WTC11 (cell line): Measurements from ENCODE around the gene KCNE1. TPM values are rescaled to one million over a fixed set of nuclear protein-coding genes. Genes with fewer than 3 reads are reported as not detected.

Experiments
- ATAC-seq: fragments of 200-7000 bp; cut with Tn5 transposase; 2 replicates; pipeline ENCODE4 v1.10.0; 2021; ENCODE audit warnings: mild to moderate bottlenecking, moderate library complexity
- CTCF ChIA-PET: fragments of 300-600 bp; sonication (Branson Sonifier 250); formaldehyde crosslinking; loops from one replicate; lab custom pipeline; 2021; ENCODE audit warnings: antibody characterized with exemption; lab: Charles Lee
- POLR2A ChIA-PET: fragments of 350-600 bp; sonication (Branson Sonifier 250); formaldehyde crosslinking; loops from one replicate; lab custom pipeline; 2021; ENCODE audit warnings: antibody characterized with exemption; lab: Charles Lee
- DNase-seq: peaks from one replicate; pipeline ENCODE4 v3.0.0; 2021; ENCODE audit warnings: low spot score
- H3K27ac Mint-ChIP-seq: 2 replicates; pipeline ENCODE4 v1.8.0; 2021; ENCODE audit warnings: mixed read lengths
- H3K27me3 Mint-ChIP-seq: 2 replicates; pipeline ENCODE4 v1.8.0; 2021; ENCODE audit warnings: low read depth, mild to moderate bottlenecking, moderate library complexity, mixed read lengths
- H3K36me3 Mint-ChIP-seq: 2 replicates; pipeline ENCODE4 v1.8.0; 2021; ENCODE audit warnings: mixed read lengths
- H3K4me1 Mint-ChIP-seq: 2 replicates; pipeline ENCODE4 v1.8.0; 2022; ENCODE audit warnings: mixed read lengths
- H3K4me3 Mint-ChIP-seq: 2 replicates; pipeline ENCODE4 v1.8.0; 2021; ENCODE audit warnings: mild to moderate bottlenecking, moderate library complexity, mixed read lengths
- H3K9me3 Mint-ChIP-seq: 2 replicates; pipeline ENCODE4 v1.8.0; 2021; ENCODE audit warnings: mixed read lengths
- ATF1 ChIP-seq: sonication (generic); formaldehyde crosslinking; IDR thresholded peaks from 2 replicates; pipeline ENCODE4 v1.8.1; 2023; ENCODE audit warnings: mild to moderate bottlenecking, moderate library complexity, missing genetic modification reagents
- EMX1 ChIP-seq: fragments of 250-450 bp; sonication (Bioruptor Pico); IDR thresholded peaks from 2 replicates; pipeline ENCODE4 v1.8.0; 2021; ENCODE audit warnings: mild to moderate bottlenecking
- ETV6 ChIP-seq: sonication (generic); formaldehyde crosslinking; IDR thresholded peaks from 2 replicates; pipeline ENCODE4 v1.8.1; 2022; ENCODE audit warnings: mild to moderate bottlenecking, missing genetic modification reagents
- FOXK1 ChIP-seq: sonication (generic); formaldehyde crosslinking; IDR thresholded peaks from 2 replicates; pipeline ENCODE4 v1.8.0; 2022; ENCODE audit warnings: mild to moderate bottlenecking, moderate library complexity, missing genetic modification reagents
- FOXP1 ChIP-seq: sonication (generic); formaldehyde crosslinking; IDR thresholded peaks from 2 replicates; pipeline ENCODE4 v1.8.0; 2022; ENCODE audit warnings: missing genetic modification reagents, mild to moderate bottlenecking, moderate library complexity, borderline replicate concordance
- IRF2 ChIP-seq: sonication (generic); formaldehyde crosslinking; IDR thresholded peaks from 2 replicates; pipeline ENCODE4 v1.8.0; 2022; ENCODE audit warnings: low read depth, missing genetic modification reagents, borderline replicate concordance
- JAZF1 ChIP-seq: fragments of 250-450 bp; sonication (Bioruptor Pico); IDR thresholded peaks from 2 replicates; pipeline ENCODE4 v1.9.0; 2021; ENCODE audit warnings: moderate library complexity, mild to moderate bottlenecking, inconsistent platforms
- NFE2L1 ChIP-seq: sonication (generic); formaldehyde crosslinking; IDR thresholded peaks from 2 replicates; pipeline ENCODE4 v1.8.1; 2023; ENCODE audit warnings: missing genetic modification reagents
- RORB ChIP-seq: fragments of 250-450 bp; sonication (Bioruptor Pico); IDR thresholded peaks from 2 replicates; pipeline ENCODE4 v1.9.0; 2021; ENCODE audit warnings: mild to moderate bottlenecking
- SMAD3 ChIP-seq: sonication (generic); formaldehyde crosslinking; IDR thresholded peaks from 2 replicates; pipeline ENCODE4 v1.8.0; 2022; ENCODE audit warnings: missing genetic modification reagents, mild to moderate bottlenecking, borderline replicate concordance
- ZBTB21 ChIP-seq: sonication (generic); formaldehyde crosslinking; IDR thresholded peaks from 2 replicates; pipeline ENCODE4 v1.8.1; 2023; ENCODE audit warnings: mild to moderate bottlenecking, missing genetic modification reagents, borderline replicate concordance
- ZNF121 ChIP-seq: sonication (generic); formaldehyde crosslinking; IDR thresholded peaks from 2 replicates; pipeline ENCODE4 v1.8.0; 2023; ENCODE audit warnings: missing genetic modification reagents
- ZNF263 ChIP-seq: sonication (generic); formaldehyde crosslinking; IDR thresholded peaks from 2 replicates; pipeline ENCODE4 v1.8.1; 2022; ENCODE audit warnings: low read depth, mild to moderate bottlenecking, moderate library complexity, missing genetic modification reagents
- ZNF671 ChIP-seq: fragments of 250-450 bp; sonication (Bioruptor Pico); IDR thresholded peaks from 2 replicates; pipeline ENCODE4 v1.8.0; 2021; ENCODE audit warnings: mild to moderate bottlenecking
- total RNA-seq: library from RNA; stranded (reverse); gene quantifications from 3 replicates; pipeline ENCODE4 v1.2.3, GENCODE V29; 2021
- TF ChIP-seq, protein P1 (sequence below): fragments of 250-450 bp; sonication (Bioruptor Pico); IDR thresholded peaks from 2 replicates; pipeline ENCODE4 v1.9.0; 2021; ENCODE audit warnings: moderate library complexity, mild to moderate bottlenecking, inconsistent platforms, borderline replicate concordance
- TF ChIP-seq, protein P2 (sequence below): sonication (generic); formaldehyde crosslinking; IDR thresholded peaks from 2 replicates; pipeline ENCODE4 v1.8.1; 2023; ENCODE audit warnings: mild to moderate bottlenecking, missing genetic modification reagents, moderate library complexity
- TF ChIP-seq, protein P3 (sequence below): sonication (generic); formaldehyde crosslinking; IDR thresholded peaks from 2 replicates; pipeline ENCODE4 v1.8.0; 2022; ENCODE audit warnings: missing genetic modification reagents
- TF ChIP-seq, protein P4 (sequence below): fragments of 250-450 bp; sonication (Bioruptor Pico); conservative IDR thresholded peaks from 2 replicates; pipeline ENCODE4 v1.9.0; 2021; ENCODE audit warnings: mild to moderate bottlenecking
- TF ChIP-seq, protein P5 (sequence below): fragments of 250-450 bp; sonication (Bioruptor Pico); IDR thresholded peaks from 2 replicates; pipeline ENCODE4 v2.1.2; 2022; ENCODE audit warnings: mild to moderate bottlenecking, moderate library complexity
- TF ChIP-seq, protein P6 (sequence below): sonication (generic); formaldehyde crosslinking; IDR thresholded peaks from 2 replicates; pipeline ENCODE4 v1.8.1; 2022; ENCODE audit warnings: mild to moderate bottlenecking, missing genetic modification reagents, moderate library complexity, borderline replicate concordance
- TF ChIP-seq, protein P7 (sequence below): fragments of 250-450 bp; sonication (Bioruptor Pico); IDR thresholded peaks from 2 replicates; pipeline ENCODE4 v1.8.0; 2021; ENCODE audit warnings: mild to moderate bottlenecking
- TF ChIP-seq, protein P8 (sequence below): sonication (generic); formaldehyde crosslinking; IDR thresholded peaks from 2 replicates; pipeline ENCODE4 v1.8.0; 2023; ENCODE audit warnings: missing genetic modification reagents, mild to moderate bottlenecking, borderline replicate concordance

KCNE1 gene
- total RNA-seq, 1 experiment from 2014 or later, result 0.37 TPM

DNA sequence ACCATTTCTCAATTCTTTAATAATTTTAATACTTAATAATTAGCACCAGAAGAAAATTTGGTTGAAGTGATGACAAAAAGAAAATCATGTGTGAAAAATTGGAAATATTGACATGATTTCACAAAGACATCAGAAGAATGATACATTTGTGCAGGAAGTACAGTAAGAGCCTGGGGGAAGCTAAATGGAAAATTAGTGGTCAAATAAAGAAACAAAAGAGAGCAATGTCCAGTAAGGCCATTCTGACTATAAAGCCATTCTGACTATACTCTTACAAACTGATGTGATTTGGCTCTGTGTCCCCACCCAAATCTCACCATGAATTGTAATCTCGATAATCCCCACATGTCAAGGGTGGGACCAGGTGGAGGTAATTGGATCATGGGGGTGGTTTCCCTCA is 48.6 kb upstream of the KCNE1 start (continued):
- TF ChIP-seq EMX1 (CRISPR knock-in tag), result no peak
- TF ChIP-seq, protein P1, sequence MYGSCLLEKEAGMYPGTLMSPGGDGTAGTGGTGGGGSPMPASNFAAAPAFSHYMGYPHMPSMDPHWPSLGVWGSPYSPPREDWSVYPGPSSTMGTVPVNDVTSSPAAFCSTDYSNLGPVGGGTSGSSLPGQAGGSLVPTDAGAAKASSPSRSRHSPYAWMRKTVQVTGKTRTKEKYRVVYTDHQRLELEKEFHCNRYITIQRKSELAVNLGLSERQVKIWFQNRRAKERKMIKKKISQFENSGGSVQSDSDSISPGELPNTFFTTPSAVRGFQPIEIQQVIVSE (CRISPR knock-in tag), result no peak
- TF ChIP-seq RORB (CRISPR knock-in tag), result no peak
- no peak for TF ChIP-seq ATF1 (CRISPR knock-in tag)
- TF ChIP-seq, protein P2, sequence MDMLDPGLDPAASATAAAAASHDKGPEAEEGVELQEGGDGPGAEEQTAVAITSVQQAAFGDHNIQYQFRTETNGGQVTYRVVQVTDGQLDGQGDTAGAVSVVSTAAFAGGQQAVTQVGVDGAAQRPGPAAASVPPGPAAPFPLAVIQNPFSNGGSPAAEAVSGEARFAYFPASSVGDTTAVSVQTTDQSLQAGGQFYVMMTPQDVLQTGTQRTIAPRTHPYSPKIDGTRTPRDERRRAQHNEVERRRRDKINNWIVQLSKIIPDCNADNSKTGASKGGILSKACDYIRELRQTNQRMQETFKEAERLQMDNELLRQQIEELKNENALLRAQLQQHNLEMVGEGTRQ, result no peak
- no peak for TF ChIP-seq FOXP1 (CRISPR knock-in tag)
- TF ChIP-seq IRF2 (CRISPR knock-in tag), result no peak
- TF ChIP-seq, protein P3, sequence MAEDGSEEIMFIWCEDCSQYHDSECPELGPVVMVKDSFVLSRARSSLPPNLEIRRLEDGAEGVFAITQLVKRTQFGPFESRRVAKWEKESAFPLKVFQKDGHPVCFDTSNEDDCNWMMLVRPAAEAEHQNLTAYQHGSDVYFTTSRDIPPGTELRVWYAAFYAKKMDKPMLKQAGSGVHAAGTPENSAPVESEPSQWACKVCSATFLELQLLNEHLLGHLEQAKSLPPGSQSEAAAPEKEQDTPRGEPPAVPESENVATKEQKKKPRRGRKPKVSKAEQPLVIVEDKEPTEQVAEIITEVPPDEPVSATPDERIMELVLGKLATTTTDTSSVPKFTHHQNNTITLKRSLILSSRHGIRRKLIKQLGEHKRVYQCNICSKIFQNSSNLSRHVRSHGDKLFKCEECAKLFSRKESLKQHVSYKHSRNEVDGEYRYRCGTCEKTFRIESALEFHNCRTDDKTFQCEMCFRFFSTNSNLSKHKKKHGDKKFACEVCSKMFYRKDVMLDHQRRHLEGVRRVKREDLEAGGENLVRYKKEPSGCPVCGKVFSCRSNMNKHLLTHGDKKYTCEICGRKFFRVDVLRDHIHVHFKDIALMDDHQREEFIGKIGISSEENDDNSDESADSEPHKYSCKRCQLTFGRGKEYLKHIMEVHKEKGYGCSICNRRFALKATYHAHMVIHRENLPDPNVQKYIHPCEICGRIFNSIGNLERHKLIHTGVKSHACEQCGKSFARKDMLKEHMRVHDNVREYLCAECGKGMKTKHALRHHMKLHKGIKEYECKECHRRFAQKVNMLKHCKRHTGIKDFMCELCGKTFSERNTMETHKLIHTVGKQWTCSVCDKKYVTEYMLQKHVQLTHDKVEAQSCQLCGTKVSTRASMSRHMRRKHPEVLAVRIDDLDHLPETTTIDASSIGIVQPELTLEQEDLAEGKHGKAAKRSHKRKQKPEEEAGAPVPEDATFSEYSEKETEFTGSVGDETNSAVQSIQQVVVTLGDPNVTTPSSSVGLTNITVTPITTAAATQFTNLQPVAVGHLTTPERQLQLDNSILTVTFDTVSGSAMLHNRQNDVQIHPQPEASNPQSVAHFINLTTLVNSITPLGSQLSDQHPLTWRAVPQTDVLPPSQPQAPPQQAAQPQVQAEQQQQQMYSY, result no peak
- TF ChIP-seq, protein P4, sequence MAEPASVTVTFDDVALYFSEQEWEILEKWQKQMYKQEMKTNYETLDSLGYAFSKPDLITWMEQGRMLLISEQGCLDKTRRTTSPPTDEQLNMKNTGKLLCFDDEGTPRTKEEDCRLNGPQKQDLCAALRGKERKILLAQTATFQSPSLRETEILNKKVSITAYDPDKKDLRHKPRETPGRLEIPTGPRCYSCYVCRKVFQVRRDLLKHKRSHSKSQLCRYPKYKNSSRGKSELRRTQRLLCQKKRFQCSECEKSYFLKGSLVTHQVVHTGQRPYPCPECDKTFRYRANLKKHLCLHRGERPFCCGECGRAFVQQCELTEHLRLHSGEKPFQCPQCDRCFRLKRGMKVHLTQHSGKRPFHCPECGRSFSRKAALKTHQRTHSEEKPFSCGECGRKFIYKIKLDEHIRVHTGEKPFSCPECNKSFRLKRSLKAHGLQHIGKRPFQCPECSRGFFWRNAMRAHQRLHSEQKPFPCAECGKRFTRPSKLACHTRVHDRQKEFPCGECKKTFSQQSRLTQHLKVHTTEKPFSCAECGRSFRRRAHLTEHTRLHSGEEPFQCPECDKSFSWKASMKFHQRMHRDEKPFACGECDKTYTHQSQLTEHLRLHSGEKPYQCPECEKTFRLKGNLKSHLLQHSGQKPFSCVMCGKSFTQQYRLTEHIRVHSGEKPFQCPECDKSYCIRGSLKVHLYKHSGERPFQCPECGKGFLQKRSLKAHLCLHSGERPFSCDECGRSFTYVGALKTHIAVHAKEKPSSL (CRISPR knock-in tag), result no peak
- TF ChIP-seq ZBTB21 (CRISPR knock-in tag), result no peak
- no peak for TF ChIP-seq JAZF1 (CRISPR knock-in tag)
- no peak for TF ChIP-seq ZNF263 (CRISPR knock-in tag)
- no peak for TF ChIP-seq FOXK1 (CRISPR knock-in tag)
- TF ChIP-seq, protein P5, sequence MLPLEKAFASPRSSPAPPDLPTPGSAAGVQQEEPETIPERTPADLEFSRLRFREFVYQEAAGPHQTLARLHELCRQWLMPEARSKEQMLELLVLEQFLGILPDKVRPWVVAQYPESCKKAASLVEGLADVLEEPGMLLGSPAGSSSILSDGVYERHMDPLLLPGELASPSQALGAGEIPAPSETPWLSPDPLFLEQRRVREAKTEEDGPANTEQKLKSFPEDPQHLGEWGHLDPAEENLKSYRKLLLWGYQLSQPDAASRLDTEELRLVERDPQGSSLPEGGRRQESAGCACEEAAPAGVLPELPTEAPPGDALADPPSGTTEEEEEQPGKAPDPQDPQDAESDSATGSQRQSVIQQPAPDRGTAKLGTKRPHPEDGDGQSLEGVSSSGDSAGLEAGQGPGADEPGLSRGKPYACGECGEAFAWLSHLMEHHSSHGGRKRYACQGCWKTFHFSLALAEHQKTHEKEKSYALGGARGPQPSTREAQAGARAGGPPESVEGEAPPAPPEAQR (CRISPR knock-in tag), result no peak
- TF ChIP-seq ZNF121, result no peak
- TF ChIP-seq, all 79 proteins: peak for 0

DNA sequence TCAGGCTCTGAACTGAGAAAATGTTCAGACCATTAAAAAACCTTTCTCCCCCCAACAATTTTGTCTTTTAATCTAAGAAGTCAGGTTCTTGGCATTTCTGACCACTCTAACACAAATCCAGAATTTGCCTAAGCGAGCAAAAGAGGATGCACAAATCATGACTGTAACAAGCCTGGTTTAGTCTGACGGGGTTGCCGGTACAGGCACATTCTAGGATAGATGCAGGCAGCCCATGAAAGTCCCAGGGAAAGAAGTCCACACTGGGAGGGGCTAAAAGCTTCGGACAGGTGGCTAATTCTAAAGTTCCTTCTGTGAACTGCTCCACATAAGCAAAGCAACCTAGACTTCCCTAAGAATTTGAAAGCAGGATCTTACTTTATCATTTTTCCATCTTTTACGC is 48.0 kb upstream of the KCNE1 start:
- Mint-ChIP-seq H3K4me1 (no peaks in the 10 kb centered on the region), H3K9me3 (peaks cover 3% of the 10 kb centered on the region), H3K36me3 (peaks cover 3% of the 10 kb centered on the region), H3K27me3 (no peaks in the 10 kb centered on the region), H3K27ac (no peak overlapping the region), H3K4me3 (no peak overlapping the region)
- DNase-seq (no peak), ATAC-seq (no peak)
- CTCF ChIA-PET, result interaction anchor here (0.7 to 2.4 kb wide), 5 partner anchors 16 to 134 kb away, joined by 3 to 8 read pairs (median 7); no protein-coding TSS in a partner anchor
- POLR2A ChIA-PET, result no interaction called here
- TF ChIP-seq NFE2L1 (CRISPR knock-in tag) (no peak), ZNF671 (no peak), ATF1 (CRISPR knock-in tag) (no peak), SMAD3 (CRISPR knock-in tag) (no peak), ETV6 (CRISPR knock-in tag) (no peak)
- TF ChIP-seq, protein P6, sequence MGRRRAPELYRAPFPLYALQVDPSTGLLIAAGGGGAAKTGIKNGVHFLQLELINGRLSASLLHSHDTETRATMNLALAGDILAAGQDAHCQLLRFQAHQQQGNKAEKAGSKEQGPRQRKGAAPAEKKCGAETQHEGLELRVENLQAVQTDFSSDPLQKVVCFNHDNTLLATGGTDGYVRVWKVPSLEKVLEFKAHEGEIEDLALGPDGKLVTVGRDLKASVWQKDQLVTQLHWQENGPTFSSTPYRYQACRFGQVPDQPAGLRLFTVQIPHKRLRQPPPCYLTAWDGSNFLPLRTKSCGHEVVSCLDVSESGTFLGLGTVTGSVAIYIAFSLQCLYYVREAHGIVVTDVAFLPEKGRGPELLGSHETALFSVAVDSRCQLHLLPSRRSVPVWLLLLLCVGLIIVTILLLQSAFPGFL (CRISPR knock-in tag), result no peak
- TF ChIP-seq, protein P7, sequence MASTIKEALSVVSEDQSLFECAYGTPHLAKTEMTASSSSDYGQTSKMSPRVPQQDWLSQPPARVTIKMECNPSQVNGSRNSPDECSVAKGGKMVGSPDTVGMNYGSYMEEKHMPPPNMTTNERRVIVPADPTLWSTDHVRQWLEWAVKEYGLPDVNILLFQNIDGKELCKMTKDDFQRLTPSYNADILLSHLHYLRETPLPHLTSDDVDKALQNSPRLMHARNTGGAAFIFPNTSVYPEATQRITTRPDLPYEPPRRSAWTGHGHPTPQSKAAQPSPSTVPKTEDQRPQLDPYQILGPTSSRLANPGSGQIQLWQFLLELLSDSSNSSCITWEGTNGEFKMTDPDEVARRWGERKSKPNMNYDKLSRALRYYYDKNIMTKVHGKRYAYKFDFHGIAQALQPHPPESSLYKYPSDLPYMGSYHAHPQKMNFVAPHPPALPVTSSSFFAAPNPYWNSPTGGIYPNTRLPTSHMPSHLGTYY (CRISPR knock-in tag), result no peak
- TF ChIP-seq, protein P8, sequence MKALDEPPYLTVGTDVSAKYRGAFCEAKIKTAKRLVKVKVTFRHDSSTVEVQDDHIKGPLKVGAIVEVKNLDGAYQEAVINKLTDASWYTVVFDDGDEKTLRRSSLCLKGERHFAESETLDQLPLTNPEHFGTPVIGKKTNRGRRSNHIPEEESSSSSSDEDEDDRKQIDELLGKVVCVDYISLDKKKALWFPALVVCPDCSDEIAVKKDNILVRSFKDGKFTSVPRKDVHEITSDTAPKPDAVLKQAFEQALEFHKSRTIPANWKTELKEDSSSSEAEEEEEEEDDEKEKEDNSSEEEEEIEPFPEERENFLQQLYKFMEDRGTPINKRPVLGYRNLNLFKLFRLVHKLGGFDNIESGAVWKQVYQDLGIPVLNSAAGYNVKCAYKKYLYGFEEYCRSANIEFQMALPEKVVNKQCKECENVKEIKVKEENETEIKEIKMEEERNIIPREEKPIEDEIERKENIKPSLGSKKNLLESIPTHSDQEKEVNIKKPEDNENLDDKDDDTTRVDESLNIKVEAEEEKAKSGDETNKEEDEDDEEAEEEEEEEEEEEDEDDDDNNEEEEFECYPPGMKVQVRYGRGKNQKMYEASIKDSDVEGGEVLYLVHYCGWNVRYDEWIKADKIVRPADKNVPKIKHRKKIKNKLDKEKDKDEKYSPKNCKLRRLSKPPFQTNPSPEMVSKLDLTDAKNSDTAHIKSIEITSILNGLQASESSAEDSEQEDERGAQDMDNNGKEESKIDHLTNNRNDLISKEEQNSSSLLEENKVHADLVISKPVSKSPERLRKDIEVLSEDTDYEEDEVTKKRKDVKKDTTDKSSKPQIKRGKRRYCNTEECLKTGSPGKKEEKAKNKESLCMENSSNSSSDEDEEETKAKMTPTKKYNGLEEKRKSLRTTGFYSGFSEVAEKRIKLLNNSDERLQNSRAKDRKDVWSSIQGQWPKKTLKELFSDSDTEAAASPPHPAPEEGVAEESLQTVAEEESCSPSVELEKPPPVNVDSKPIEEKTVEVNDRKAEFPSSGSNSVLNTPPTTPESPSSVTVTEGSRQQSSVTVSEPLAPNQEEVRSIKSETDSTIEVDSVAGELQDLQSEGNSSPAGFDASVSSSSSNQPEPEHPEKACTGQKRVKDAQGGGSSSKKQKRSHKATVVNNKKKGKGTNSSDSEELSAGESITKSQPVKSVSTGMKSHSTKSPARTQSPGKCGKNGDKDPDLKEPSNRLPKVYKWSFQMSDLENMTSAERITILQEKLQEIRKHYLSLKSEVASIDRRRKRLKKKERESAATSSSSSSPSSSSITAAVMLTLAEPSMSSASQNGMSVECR (CRISPR knock-in tag), result no peak
